GM12865 (cell line): ENCODE measurements around the gene GRAMD1B.

Experiments used
- DNase-seq: peaks from one replicate; pipeline ENCODE4 v3.0.0; 2010; ENCODE audit warnings: low read depth
- H3K4me3 ChIP-seq: 2 replicates; pipeline ENCODE4 v1.5.1; 2011; ENCODE audit warnings: mild to moderate bottlenecking, low read depth, low read length, control low read depth
- TF ChIP-seq, protein P1 (sequence below): IDR thresholded peaks from 2 replicates; pipeline ENCODE4 v1.5.1; 2011; ENCODE audit warnings: low read length, control low read depth, low read depth, inconsistent platforms; ENCODE audit not compliant: insufficient read depth; ENCODE audit errors: missing control alignments

The GRAMD1B gene

GRCh38 chr11:123409456-123410217, 20.4 kb upstream of the GRAMD1B start:
- no peak overlapping the region for H3K4me3 ChIP-seq
- TF ChIP-seq, protein P1, sequence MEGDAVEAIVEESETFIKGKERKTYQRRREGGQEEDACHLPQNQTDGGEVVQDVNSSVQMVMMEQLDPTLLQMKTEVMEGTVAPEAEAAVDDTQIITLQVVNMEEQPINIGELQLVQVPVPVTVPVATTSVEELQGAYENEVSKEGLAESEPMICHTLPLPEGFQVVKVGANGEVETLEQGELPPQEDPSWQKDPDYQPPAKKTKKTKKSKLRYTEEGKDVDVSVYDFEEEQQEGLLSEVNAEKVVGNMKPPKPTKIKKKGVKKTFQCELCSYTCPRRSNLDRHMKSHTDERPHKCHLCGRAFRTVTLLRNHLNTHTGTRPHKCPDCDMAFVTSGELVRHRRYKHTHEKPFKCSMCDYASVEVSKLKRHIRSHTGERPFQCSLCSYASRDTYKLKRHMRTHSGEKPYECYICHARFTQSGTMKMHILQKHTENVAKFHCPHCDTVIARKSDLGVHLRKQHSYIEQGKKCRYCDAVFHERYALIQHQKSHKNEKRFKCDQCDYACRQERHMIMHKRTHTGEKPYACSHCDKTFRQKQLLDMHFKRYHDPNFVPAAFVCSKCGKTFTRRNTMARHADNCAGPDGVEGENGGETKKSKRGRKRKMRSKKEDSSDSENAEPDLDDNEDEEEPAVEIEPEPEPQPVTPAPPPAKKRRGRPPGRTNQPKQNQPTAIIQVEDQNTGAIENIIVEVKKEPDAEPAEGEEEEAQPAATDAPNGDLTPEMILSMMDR, result no peak
- DNase-seq, result peak; percentile 41

GRCh38 chr11:123410218-123410549, 19.9 kb upstream of the GRAMD1B start:
- TF ChIP-seq, protein P1, result no peak
- DNase-seq, result no peak

GRCh38 chr11:123413636-123414035, 16.4 kb upstream of the GRAMD1B start:
- TF ChIP-seq, protein P1, result no peak
- no peak for DNase-seq
- no peak overlapping the region for H3K4me3 ChIP-seq

More at GRCh38 chr11:123410218-123410549, 19.9 kb upstream of the GRAMD1B start:
- H3K4me3 ChIP-seq, result no peak overlapping the region

GRCh38 chr11:123416566-123416965, 13.5 kb upstream of the GRAMD1B start:
- TF ChIP-seq, protein P1, result no peak
- no peak for DNase-seq
- H3K4me3 ChIP-seq, result no peak overlapping the region

DNA sequence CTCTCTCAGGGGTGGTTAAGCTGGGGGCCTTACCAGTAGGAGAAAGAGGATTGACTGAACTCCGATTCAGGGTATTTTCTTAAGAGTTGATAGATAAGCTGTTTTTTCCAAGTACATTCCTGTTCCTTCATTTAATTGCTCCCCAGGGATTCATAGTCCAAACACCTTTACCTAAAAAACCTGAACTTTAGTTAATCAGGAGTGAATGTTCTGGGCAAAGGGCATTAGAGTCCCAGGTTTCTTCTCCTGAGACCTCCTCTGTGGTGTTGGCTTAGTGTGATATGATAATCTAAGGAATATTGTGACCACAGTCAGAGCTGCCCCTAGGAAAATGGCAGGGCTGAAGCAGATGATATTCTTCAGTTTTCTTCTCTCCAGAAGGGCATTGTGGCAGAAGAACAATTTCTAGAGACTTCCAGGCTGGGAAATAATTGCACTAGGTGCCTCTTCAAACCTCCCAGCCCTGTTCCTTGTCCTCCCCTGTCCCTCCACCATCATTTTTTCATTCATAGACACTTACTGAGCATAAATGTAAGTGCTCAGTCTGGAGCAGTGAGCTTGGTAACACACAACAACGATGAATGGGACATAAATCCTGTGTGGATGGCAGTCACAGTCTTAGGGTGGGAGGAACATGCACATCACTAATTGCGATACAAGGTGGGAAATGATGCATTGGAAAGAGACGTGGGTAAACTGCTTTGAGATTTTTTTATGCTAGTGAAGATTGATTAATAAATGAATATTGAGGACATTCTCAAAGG, 11.5 kb upstream of the GRAMD1B start:
- no peak for DNase-seq
- H3K4me3 ChIP-seq, result no peak overlapping the region
- TF ChIP-seq, protein P1, result no peak

DNA sequence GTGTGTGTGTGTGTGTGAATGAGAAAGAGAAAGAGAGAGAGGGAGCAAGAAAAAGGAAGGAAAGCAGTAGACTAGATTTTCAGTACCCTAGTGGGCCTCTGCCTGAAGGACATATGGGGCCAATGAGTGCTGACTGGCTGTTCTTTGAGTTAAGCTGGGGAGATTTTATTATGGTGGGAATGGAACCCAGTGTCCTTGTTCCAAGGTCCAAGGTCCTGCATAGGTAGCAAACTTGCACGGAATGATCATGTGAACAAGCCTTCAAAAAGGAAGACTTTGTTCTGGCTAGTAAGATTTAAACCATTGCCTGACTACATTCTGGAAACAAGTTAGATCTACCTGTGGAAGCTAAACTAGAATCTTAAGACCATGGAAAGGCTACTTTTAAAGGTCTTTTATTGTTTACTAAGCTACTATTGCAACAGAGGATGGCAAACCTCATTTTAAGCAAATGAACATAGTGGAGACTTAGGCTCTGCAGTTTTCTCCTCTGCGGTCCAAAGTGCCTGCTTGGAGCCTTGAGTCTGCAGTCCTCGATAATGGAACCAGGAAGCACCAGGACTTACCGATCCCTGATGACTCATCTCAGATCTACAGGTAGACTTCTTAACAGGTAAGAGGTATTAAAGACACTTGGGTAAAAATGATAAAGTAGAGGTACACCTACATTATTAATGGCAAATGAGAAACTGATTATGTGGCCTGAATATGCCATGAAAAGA, 10.2 kb upstream of the GRAMD1B start:
- TF ChIP-seq, protein P1, result no peak
- no peak for DNase-seq
- H3K4me3 ChIP-seq, result no peak overlapping the region
